Activated CD8-positive, alpha-beta T cell treated with anti-CD3 and anti-CD28 coated beads, Interleukin-2, amount 10 ng/mL, durations not matched to agents 7 days and 5 days (primary cell): Measurements from ENCODE around the gene ASTN2. TPM values are rescaled to one million over a fixed set of nuclear protein-coding genes. Genes with fewer than 3 reads are reported as not detected.
"Not testable (repeated sequence)": the region's sequence is repeated elsewhere in the genome, so short reads cannot be mapped to it uniquely, and the experiment has no call there.

Experiments
- ATAC-seq: fragments of 150-1000 bp; cut with Tn5 transposase; one replicate; pipeline ENCODE4 v1.10.0; 2021; ENCODE audit warnings: moderate library complexity
- CTCF ChIA-PET: fragments of 350-600 bp; sonication (Branson Sonifier 250); formaldehyde crosslinking; loops from one replicate; lab custom pipeline; 2021; ENCODE audit warnings: antibody characterized with exemption; lab: Charles Lee
- POLR2A ChIA-PET: fragments of 350-600 bp; sonication (Branson Sonifier 250); formaldehyde crosslinking; loops from one replicate; lab custom pipeline; 2021; ENCODE audit warnings: antibody characterized with exemption; lab: Charles Lee
- DNase-seq: peaks from one replicate; pipeline ENCODE4 v3.0.0-alpha.2; 2020
- H3K27ac Mint-ChIP-seq: one replicate; pipeline ENCODE4 v1.8.0; 2021; ENCODE audit warnings: mild to moderate bottlenecking, mixed read lengths
- H3K27me3 Mint-ChIP-seq: one replicate; pipeline ENCODE4 v1.8.0; 2021; ENCODE audit warnings: low read depth, mixed read lengths
- H3K36me3 Mint-ChIP-seq: one replicate; pipeline ENCODE4 v1.8.0; 2021; ENCODE audit warnings: low read depth, mixed read lengths
- H3K4me1 Mint-ChIP-seq: one replicate; pipeline ENCODE4 v1.8.0; 2021; ENCODE audit warnings: low read depth, mixed read lengths
- H3K4me3 Mint-ChIP-seq: one replicate; pipeline ENCODE4 v1.8.0; 2021; ENCODE audit warnings: mild to moderate bottlenecking, mixed read lengths
- H3K9me3 Mint-ChIP-seq: one replicate; pipeline ENCODE4 v1.8.0; 2022; ENCODE audit warnings: mixed read lengths; ENCODE audit not compliant: insufficient read depth
- total RNA-seq, 2 experiments: library from RNA; stranded (reverse); gene quantifications; one replicate each; pipeline ENCODE4 v1.2.3, GENCODE V29; 2021

The ASTN2 gene
- total RNA-seq, 2 experiments from 2014 or later: 4.7 to 4.9 TPM

- CTCF ChIA-PET: no interaction called here
- Mint-ChIP-seq H3K36me3 (no peaks in the 10 kb centered on the region), H3K4me3 (no peak overlapping the region), H3K27me3 (peaks cover 2% of the 10 kb centered on the region), H3K9me3 (no peaks in the 10 kb centered on the region), H3K4me1 (no peaks in the 10 kb centered on the region), H3K27ac (no peak overlapping the region)
- DNase-seq (no peak), ATAC-seq (no peak)
- POLR2A ChIA-PET: no interaction called here
These were observed 565.1 kb downstream of the ASTN2 start for GRCh38 chr9:116849721-116850120.

- H3K4me1 Mint-ChIP-seq: no peaks in the 10 kb centered on the region
- H3K36me3 Mint-ChIP-seq: no peaks in the 10 kb centered on the region
- ATAC-seq: no peak
- H3K9me3 Mint-ChIP-seq: no peaks in the 10 kb centered on the region
- no peaks in the 10 kb centered on the region for H3K27me3 Mint-ChIP-seq
- CTCF ChIA-PET: no interaction called here
- no peak for DNase-seq
- POLR2A ChIA-PET: no interaction called here
- no peak overlapping the region for H3K4me3 Mint-ChIP-seq
- H3K27ac Mint-ChIP-seq: no peak overlapping the region
These were observed 570.2 kb downstream of the ASTN2 start for GRCh38 chr9:116844621-116845020.

- DNase-seq (no peak), ATAC-seq (no peak)
- no peaks in the 10 kb centered on the region for H3K36me3 Mint-ChIP-seq
- no peaks in the 10 kb centered on the region for H3K9me3 Mint-ChIP-seq
- H3K4me3 Mint-ChIP-seq: no peak overlapping the region
- H3K27ac Mint-ChIP-seq: no peak overlapping the region
- H3K4me1 Mint-ChIP-seq: no peaks in the 10 kb centered on the region
- POLR2A ChIA-PET: no interaction called here
- CTCF ChIA-PET: no interaction called here
- no peaks in the 10 kb centered on the region for H3K27me3 Mint-ChIP-seq
These were observed 570.8 kb downstream of the ASTN2 start for GRCh38 chr9:116843863-116844620.

GRCh38 chr9:116842658-116843057 is 572.2 kb downstream of the ASTN2 start:
- no peak for ATAC-seq
- CTCF ChIA-PET: interaction anchor here (0.7 kb wide), 1 partner anchor 12 kb away, joined by 3 read pairs; no protein-coding TSS in a partner anchor
- no peak overlapping the region for H3K27ac Mint-ChIP-seq
- no peak for DNase-seq
- POLR2A ChIA-PET: no interaction called here
- H3K4me3 Mint-ChIP-seq: no peak overlapping the region
- no peaks in the 10 kb centered on the region for H3K9me3 Mint-ChIP-seq
- H3K27me3 Mint-ChIP-seq: no peaks in the 10 kb centered on the region
- no peaks in the 10 kb centered on the region for H3K36me3 Mint-ChIP-seq
- no peaks in the 10 kb centered on the region for H3K4me1 Mint-ChIP-seq

- DNase-seq, POLR2A ChIA-PET, H3K4me1 Mint-ChIP-seq, H3K27me3 Mint-ChIP-seq, ATAC-seq, H3K36me3 Mint-ChIP-seq, H3K27ac Mint-ChIP-seq, CTCF ChIA-PET, H3K4me3 Mint-ChIP-seq, H3K9me3 Mint-ChIP-seq: not testable (repeated sequence)
These were observed 576.4 kb downstream of the ASTN2 start for GRCh38 chr9:116838468-116838867.

GRCh38 chr9:116837018-116837989 is 577.6 kb downstream of the ASTN2 start:
- no peak overlapping the region for H3K4me3 Mint-ChIP-seq
- ChIA-PET CTCF (no interaction called here), POLR2A (no interaction called here)
- H3K27ac Mint-ChIP-seq: no peak overlapping the region
- H3K27me3 Mint-ChIP-seq: no peaks in the 10 kb centered on the region
- DNase-seq (no peak), ATAC-seq (no peak)
- no peaks in the 10 kb centered on the region for H3K36me3 Mint-ChIP-seq
- H3K9me3 Mint-ChIP-seq: no peaks in the 10 kb centered on the region
- H3K4me1 Mint-ChIP-seq: no peaks in the 10 kb centered on the region

- H3K27me3 Mint-ChIP-seq, ATAC-seq, DNase-seq, CTCF ChIA-PET, H3K36me3 Mint-ChIP-seq, H3K4me3 Mint-ChIP-seq, H3K9me3 Mint-ChIP-seq, H3K4me1 Mint-ChIP-seq, H3K27ac Mint-ChIP-seq, POLR2A ChIA-PET: not testable (repeated sequence)
These were observed 584.5 kb downstream of the ASTN2 start for GRCh38 chr9:116830321-116830720.

- Mint-ChIP-seq H3K4me1 (no peaks in the 10 kb centered on the region), H3K27me3 (no peaks in the 10 kb centered on the region), H3K9me3 (no peaks in the 10 kb centered on the region), H3K36me3 (no peaks in the 10 kb centered on the region), H3K4me3 (no peak overlapping the region), H3K27ac (no peak overlapping the region)
- DNase-seq (no peak), ATAC-seq (no peak)
- ChIA-PET POLR2A (no interaction called here), CTCF (no interaction called here)
These were observed 593.1 kb downstream of the ASTN2 start for GRCh38 chr9:116821633-116822229.

- Mint-ChIP-seq H3K36me3 (no peaks in the 10 kb centered on the region), H3K4me3 (no peak overlapping the region)
These were observed 595.7 kb downstream of the ASTN2 start for GRCh38 chr9:116819116-116819515.

GRCh38 chr9:116817762-116818161 is 597.1 kb downstream of the ASTN2 start:
- no peak overlapping the region for H3K27ac Mint-ChIP-seq
- H3K27me3 Mint-ChIP-seq: no peaks in the 10 kb centered on the region
- H3K4me3 Mint-ChIP-seq: no peak overlapping the region
- POLR2A ChIA-PET: no interaction called here
- H3K36me3 Mint-ChIP-seq: no peaks in the 10 kb centered on the region
- DNase-seq (no peak), ATAC-seq (no peak)
- no peaks in the 10 kb centered on the region for H3K9me3 Mint-ChIP-seq
- CTCF ChIA-PET: no interaction called here
- no peaks in the 10 kb centered on the region for H3K4me1 Mint-ChIP-seq

More at GRCh38 chr9:116819116-116819515, 595.7 kb downstream of the ASTN2 start:
- H3K27ac Mint-ChIP-seq: no peak overlapping the region
- no peaks in the 10 kb centered on the region for H3K9me3 Mint-ChIP-seq
- DNase-seq (no peak), ATAC-seq (no peak)
- no peaks in the 10 kb centered on the region for H3K27me3 Mint-ChIP-seq
- ChIA-PET POLR2A (no interaction called here), CTCF (no interaction called here)
- no peaks in the 10 kb centered on the region for H3K4me1 Mint-ChIP-seq

GRCh38 chr9:116816484-116816883 is 598.4 kb downstream of the ASTN2 start:
- POLR2A ChIA-PET: no interaction called here
- no peak for ATAC-seq
- no peaks in the 10 kb centered on the region for H3K4me1 Mint-ChIP-seq
- H3K27ac Mint-ChIP-seq: no peak overlapping the region
- peaks cover 3% of the 10 kb centered on the region for H3K27me3 Mint-ChIP-seq
- no peak for DNase-seq
- no peak overlapping the region for H3K4me3 Mint-ChIP-seq
- no peaks in the 10 kb centered on the region for H3K36me3 Mint-ChIP-seq
- CTCF ChIA-PET: no interaction called here
- no peaks in the 10 kb centered on the region for H3K9me3 Mint-ChIP-seq

- Mint-ChIP-seq H3K4me3 (no peak overlapping the region), H3K27ac (no peak overlapping the region), H3K27me3 (peaks cover 3% of the 10 kb centered on the region), H3K4me1 (no peaks in the 10 kb centered on the region), H3K9me3 (no peaks in the 10 kb centered on the region), H3K36me3 (no peaks in the 10 kb centered on the region)
- POLR2A ChIA-PET: no interaction called here
- DNase-seq (no peak), ATAC-seq (no peak)
- CTCF ChIA-PET: no interaction called here
These were observed 599.0 kb downstream of the ASTN2 start for GRCh38 chr9:116815835-116816234.
